ENCODE results near the gene GNA15.

DNA sequence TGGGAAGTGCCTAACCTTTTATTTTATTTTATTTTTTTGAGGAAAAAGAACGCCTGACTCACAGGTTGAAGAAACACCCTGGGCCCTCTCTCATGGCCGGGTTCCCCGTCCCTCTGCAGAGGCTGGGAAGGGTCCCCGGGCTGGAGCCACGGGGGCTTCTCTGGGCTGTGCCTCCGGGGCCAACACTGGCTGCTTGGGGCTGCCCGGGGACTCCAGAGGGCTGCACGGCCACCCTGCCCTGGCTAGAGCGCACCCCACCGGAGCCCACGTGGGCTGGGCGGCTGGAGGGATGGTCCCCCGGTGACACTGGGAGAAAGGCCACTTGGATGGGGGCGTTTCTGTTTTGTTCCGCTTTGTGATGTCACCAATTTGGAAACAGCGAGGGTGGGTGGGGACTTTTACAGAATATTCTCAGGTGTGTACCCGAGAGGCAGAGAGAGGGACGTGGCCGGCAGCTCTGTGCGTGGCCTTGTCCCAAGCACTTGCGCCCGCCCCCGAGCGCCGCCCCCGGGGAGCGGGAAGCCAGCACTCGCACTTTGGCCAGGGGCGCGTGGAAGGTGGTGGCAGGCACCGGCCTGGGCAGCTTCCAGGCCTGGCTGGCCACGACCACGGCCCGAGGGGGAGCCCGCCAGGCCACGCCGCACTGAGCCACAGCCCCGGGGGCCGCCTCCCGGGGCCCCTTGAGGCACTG is 13.9 kb upstream of the GNA15 start:
- TF ChIP-seq, protein P1, sequence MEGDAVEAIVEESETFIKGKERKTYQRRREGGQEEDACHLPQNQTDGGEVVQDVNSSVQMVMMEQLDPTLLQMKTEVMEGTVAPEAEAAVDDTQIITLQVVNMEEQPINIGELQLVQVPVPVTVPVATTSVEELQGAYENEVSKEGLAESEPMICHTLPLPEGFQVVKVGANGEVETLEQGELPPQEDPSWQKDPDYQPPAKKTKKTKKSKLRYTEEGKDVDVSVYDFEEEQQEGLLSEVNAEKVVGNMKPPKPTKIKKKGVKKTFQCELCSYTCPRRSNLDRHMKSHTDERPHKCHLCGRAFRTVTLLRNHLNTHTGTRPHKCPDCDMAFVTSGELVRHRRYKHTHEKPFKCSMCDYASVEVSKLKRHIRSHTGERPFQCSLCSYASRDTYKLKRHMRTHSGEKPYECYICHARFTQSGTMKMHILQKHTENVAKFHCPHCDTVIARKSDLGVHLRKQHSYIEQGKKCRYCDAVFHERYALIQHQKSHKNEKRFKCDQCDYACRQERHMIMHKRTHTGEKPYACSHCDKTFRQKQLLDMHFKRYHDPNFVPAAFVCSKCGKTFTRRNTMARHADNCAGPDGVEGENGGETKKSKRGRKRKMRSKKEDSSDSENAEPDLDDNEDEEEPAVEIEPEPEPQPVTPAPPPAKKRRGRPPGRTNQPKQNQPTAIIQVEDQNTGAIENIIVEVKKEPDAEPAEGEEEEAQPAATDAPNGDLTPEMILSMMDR (IDR thresholded peaks at IDR 0.05), result no peak
- TF ChIP-seq EP300 (IDR thresholded peaks at IDR 0.05) (no peak), POLR2A (IDR thresholded peaks at IDR 0.05) (no peak), POLR2AphosphoS5 (IDR thresholded peaks at IDR 0.05) (no peak)
